GM23338 (cell line): ENCODE measurements around the gene ERRFI1.

ENCODE experiments used
- CTCF ChIP-seq, 2 experiments: fragments of 200-600 bp in 1 of 2; sonication (generic) in 1 of 2; conservative IDR thresholded peaks; 2 replicates each; pipeline versions ENCODE4 v1.5.1 to v1.6.1; 2016 to 2017; ENCODE audit warnings: antibody characterized with exemption in 2 of 2, low read depth in 2 of 2, mild to moderate bottlenecking in 2 of 2, moderate library complexity in 1 of 2
- EZH2 ChIP-seq: fragments of 200-600 bp; sonication (generic); IDR thresholded peaks from one replicate; pipeline ENCODE4 v1.8.0; 2017; ENCODE audit warnings: antibody characterized with exemption, mild to moderate bottlenecking, low read depth; ENCODE audit not compliant: unreplicated experiment
- JUNB ChIP-seq: IDR thresholded peaks from one replicate; pipeline ENCODE4 v1.6.1; 2016; ENCODE audit warnings: antibody characterized with exemption; ENCODE audit not compliant: unreplicated experiment
- POLR2AphosphoS5 ChIP-seq: IDR thresholded peaks from 2 replicates; pipeline ENCODE4 v1.6.1; 2016; ENCODE audit warnings: antibody characterized with exemption, low read depth
- REST ChIP-seq: IDR thresholded peaks from one replicate; pipeline ENCODE4 v1.6.1; 2018; ENCODE audit warnings: antibody characterized with exemption; ENCODE audit not compliant: unreplicated experiment
- ZNF462 ChIP-seq: fragments of 250-450 bp; sonication (Bioruptor Pico); IDR thresholded peaks from 2 replicates; pipeline ENCODE4 v1.5.0; 2020; ENCODE audit warnings: mild to moderate bottlenecking, moderate library complexity

DNA sequence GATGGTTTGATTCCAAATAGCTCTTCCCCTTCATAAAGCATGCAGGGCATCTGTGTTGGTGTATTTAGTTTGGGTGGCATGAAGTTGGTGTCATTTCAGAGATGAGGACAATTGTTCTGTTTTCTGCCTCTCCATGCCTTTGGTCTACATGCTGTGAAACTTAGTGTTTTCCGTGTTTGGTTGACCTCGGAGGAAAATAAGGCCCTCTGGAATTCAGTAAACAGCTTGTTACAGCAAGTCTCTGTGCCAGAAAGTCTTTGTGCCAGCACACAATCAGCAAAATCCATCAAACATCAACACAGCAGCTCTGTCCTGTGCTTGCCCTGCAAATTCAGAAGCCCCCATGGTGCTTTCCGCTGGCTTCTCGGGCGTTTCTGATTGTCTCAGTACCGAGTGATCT is 55.1 kb downstream of the ERRFI1 start:
- TF ChIP-seq CTCF (conservative IDR thresholded peaks at IDR 0.05; ENCODE audit: low read depth in 2 of 2) (no peak), JUNB (no peak), EZH2 (no peak), POLR2AphosphoS5 (no peak), ZNF462 (CRISPR knock-in tag) (no peak), REST (no peak)
